Measurements from ENCODE around the gene MED12L.

GRCh38 chr3:151393146-151393830 is 307.8 kb downstream of the MED12L start:
- TF ChIP-seq YY1 (IDR thresholded peaks at IDR 0.05; ENCODE audit: low read depth, low read length) (no peak), SIN3A (IDR thresholded peaks at IDR 0.05; ENCODE audit: low read depth, low read length) (no peak), EP300 (IDR thresholded peaks at IDR 0.05; ENCODE audit: borderline replicate concordance in 1 of 2, control insufficient read depth in 1 of 2, low read depth in 2 of 2, low read length in 2 of 2) (no peak), CREM (IDR thresholded peaks at IDR 0.05; ENCODE audit: low read depth) (no peak), POLR2A (IDR thresholded peaks at IDR 0.05; ENCODE audit: low read depth, low read length) (no peak), CEBPZ (IDR thresholded peaks at IDR 0.05; ENCODE audit: low read depth, low read length) (no peak), ZNF24 (IDR thresholded peaks at IDR 0.05) (no peak), TAF1 (IDR thresholded peaks at IDR 0.05; ENCODE audit: borderline replicate concordance, low read depth, low read length) (no peak), NR2C2 (IDR thresholded peaks at IDR 0.05; ENCODE audit: borderline replicate concordance, control insufficient read depth, insufficient read length, low read depth) (no peak), POLR2AphosphoS5 (IDR thresholded peaks at IDR 0.05; ENCODE audit: low read length) (no peak), RAD21 (IDR thresholded peaks at IDR 0.05; ENCODE audit: insufficient read depth, low read depth, low read length) (no peak)
- TF ChIP-seq, protein P1, sequence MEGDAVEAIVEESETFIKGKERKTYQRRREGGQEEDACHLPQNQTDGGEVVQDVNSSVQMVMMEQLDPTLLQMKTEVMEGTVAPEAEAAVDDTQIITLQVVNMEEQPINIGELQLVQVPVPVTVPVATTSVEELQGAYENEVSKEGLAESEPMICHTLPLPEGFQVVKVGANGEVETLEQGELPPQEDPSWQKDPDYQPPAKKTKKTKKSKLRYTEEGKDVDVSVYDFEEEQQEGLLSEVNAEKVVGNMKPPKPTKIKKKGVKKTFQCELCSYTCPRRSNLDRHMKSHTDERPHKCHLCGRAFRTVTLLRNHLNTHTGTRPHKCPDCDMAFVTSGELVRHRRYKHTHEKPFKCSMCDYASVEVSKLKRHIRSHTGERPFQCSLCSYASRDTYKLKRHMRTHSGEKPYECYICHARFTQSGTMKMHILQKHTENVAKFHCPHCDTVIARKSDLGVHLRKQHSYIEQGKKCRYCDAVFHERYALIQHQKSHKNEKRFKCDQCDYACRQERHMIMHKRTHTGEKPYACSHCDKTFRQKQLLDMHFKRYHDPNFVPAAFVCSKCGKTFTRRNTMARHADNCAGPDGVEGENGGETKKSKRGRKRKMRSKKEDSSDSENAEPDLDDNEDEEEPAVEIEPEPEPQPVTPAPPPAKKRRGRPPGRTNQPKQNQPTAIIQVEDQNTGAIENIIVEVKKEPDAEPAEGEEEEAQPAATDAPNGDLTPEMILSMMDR (IDR thresholded peaks at IDR 0.05 in 2 of 3, conservative IDR thresholded peaks at IDR 0.05 in 1 of 3; ENCODE audit: control insufficient read depth in 2 of 3, extremely low read depth in 1 of 3, insufficient read depth in 1 of 3, low read depth in 3 of 3, low read length in 3 of 3): no peak
- TF ChIP-seq, protein P2, sequence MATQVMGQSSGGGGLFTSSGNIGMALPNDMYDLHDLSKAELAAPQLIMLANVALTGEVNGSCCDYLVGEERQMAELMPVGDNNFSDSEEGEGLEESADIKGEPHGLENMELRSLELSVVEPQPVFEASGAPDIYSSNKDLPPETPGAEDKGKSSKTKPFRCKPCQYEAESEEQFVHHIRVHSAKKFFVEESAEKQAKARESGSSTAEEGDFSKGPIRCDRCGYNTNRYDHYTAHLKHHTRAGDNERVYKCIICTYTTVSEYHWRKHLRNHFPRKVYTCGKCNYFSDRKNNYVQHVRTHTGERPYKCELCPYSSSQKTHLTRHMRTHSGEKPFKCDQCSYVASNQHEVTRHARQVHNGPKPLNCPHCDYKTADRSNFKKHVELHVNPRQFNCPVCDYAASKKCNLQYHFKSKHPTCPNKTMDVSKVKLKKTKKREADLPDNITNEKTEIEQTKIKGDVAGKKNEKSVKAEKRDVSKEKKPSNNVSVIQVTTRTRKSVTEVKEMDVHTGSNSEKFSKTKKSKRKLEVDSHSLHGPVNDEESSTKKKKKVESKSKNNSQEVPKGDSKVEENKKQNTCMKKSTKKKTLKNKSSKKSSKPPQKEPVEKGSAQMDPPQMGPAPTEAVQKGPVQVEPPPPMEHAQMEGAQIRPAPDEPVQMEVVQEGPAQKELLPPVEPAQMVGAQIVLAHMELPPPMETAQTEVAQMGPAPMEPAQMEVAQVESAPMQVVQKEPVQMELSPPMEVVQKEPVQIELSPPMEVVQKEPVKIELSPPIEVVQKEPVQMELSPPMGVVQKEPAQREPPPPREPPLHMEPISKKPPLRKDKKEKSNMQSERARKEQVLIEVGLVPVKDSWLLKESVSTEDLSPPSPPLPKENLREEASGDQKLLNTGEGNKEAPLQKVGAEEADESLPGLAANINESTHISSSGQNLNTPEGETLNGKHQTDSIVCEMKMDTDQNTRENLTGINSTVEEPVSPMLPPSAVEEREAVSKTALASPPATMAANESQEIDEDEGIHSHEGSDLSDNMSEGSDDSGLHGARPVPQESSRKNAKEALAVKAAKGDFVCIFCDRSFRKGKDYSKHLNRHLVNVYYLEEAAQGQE (IDR thresholded peaks at IDR 0.05; ENCODE audit: low read depth, low read length): no peak
- TF ChIP-seq, protein P3, sequence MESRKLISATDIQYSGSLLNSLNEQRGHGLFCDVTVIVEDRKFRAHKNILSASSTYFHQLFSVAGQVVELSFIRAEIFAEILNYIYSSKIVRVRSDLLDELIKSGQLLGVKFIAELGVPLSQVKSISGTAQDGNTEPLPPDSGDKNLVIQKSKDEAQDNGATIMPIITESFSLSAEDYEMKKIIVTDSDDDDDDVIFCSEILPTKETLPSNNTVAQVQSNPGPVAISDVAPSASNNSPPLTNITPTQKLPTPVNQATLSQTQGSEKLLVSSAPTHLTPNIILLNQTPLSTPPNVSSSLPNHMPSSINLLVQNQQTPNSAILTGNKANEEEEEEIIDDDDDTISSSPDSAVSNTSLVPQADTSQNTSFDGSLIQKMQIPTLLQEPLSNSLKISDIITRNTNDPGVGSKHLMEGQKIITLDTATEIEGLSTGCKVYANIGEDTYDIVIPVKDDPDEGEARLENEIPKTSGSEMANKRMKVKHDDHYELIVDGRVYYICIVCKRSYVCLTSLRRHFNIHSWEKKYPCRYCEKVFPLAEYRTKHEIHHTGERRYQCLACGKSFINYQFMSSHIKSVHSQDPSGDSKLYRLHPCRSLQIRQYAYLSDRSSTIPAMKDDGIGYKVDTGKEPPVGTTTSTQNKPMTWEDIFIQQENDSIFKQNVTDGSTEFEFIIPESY (IDR thresholded peaks at IDR 0.05): no peak

Measured in GM12878 (cell line).